SU-DHL-6 (cell line): ENCODE results near the gene ZNF479.
"Not testable (repeated sequence)": the region's sequence is repeated elsewhere in the genome, so short reads cannot be mapped to it uniquely, and the experiment has no call there.

Experiments
- H2AFZ ChIP-seq: fragments of 200-600 bp; sonication (generic); 2 replicates; pipeline ENCODE4 v1.6.1; 2014; ENCODE audit warnings: low read depth, mild to moderate bottlenecking, moderate library complexity, mixed read lengths, antibody characterized with exemption, low read length; ENCODE audit not compliant: severe bottlenecking
- H3F3A ChIP-seq: fragments of 200-600 bp; shearing (Covaris generic); 2 replicates; pipeline ENCODE4 v1.6.0; 2016; ENCODE audit warnings: antibody characterized with exemption, mild to moderate bottlenecking; ENCODE audit not compliant: insufficient read depth
- H3K27ac ChIP-seq: fragments of 200-600 bp; sonication (generic); 2 replicates; pipeline ENCODE4 v1.5.1; 2016; ENCODE audit warnings: low read depth, mild to moderate bottlenecking, low read length, moderate library complexity, mixed read lengths
- H3K27me3 ChIP-seq: fragments of 200-600 bp; sonication (generic), shearing (Covaris generic); 2 replicates; pipeline ENCODE4 v1.6.0; 2014; ENCODE audit warnings: mild to moderate bottlenecking, low read length
- H3K36me3 ChIP-seq: fragments of 200-600 bp; sonication (generic); 2 replicates; pipeline ENCODE4 v1.6.1; 2014; ENCODE audit warnings: mild to moderate bottlenecking, low read length, mixed read lengths
- H3K4me2 ChIP-seq: fragments of 300-600, 200-600 bp; shearing (Covaris generic), sonication (generic); 2 replicates; pipeline ENCODE4 v1.6.0; 2014; ENCODE audit warnings: low read length, low read depth, mild to moderate bottlenecking; ENCODE audit not compliant: poor library complexity, severe bottlenecking
- H3K4me3 ChIP-seq: fragments of 200-600 bp; sonication (generic); 2 replicates; pipeline ENCODE4 v1.5.1; 2014; ENCODE audit warnings: antibody characterized with exemption, low read length, mild to moderate bottlenecking, mixed read lengths; ENCODE audit not compliant: insufficient read depth, poor library complexity, severe bottlenecking
- H3K79me2 ChIP-seq: fragments of 200-600 bp; sonication (generic); 2 replicates; pipeline ENCODE4 v1.6.1; 2014; ENCODE audit warnings: mild to moderate bottlenecking, low read length, moderate library complexity; ENCODE audit not compliant: insufficient read depth
- H3K9ac ChIP-seq: fragments of 200-600 bp; sonication (generic); 2 replicates; pipeline ENCODE4 v1.7.0; 2014; ENCODE audit warnings: mild to moderate bottlenecking, low read length
- H3K9me2 ChIP-seq: fragments of 200-600 bp; sonication (generic); replicated peaks from 2 replicates; pipeline ENCODE4 v1.6.1; 2014; ENCODE audit warnings: low read length; ENCODE audit not compliant: insufficient read depth
- H3K9me3 ChIP-seq: fragments of 200-600 bp; sonication (generic); 2 replicates; pipeline ENCODE4 v1.6.1; 2014; ENCODE audit warnings: low read length, mixed read lengths; ENCODE audit not compliant: insufficient read depth
- H4K20me1 ChIP-seq: fragments of 200-600 bp; sonication (generic); 2 replicates; pipeline ENCODE4 v1.6.1; 2014; ENCODE audit warnings: low read depth, mild to moderate bottlenecking, antibody characterized with exemption, low read length, moderate library complexity, mixed read lengths
- CTCF ChIP-seq: fragments of 200-600 bp; sonication (generic); IDR thresholded peaks from one replicate; pipeline ENCODE4 v1.5.1; 2017; ENCODE audit warnings: antibody characterized with exemption, mild to moderate bottlenecking, low read length, moderate library complexity; ENCODE audit not compliant: insufficient read depth, poor library complexity, severe bottlenecking
- EZH2phosphoT487 ChIP-seq: fragments of 200-600 bp; sonication (generic), shearing (Covaris generic); conservative IDR thresholded peaks from 2 replicates; pipeline ENCODE4 v1.6.1; 2018; ENCODE audit warnings: mild to moderate bottlenecking, antibody characterized with exemption, low read length, moderate library complexity, mixed read lengths

Gene ZNF479

GRCh38 chr7:57132336-57132735, at the start of gene ZNF479:
Gene ZNF479, minus strand, starts transcription at chr7:57132436. Its CDS starts 112 bp downstream, at chr7:57132324.
- H3K9me3 ChIP-seq, H3K36me3 ChIP-seq, H3K9ac ChIP-seq, H3K27ac ChIP-seq, H3K27me3 ChIP-seq, H4K20me1 ChIP-seq, H3F3A ChIP-seq, H3K4me3 ChIP-seq, H3K9me2 ChIP-seq, H2AFZ ChIP-seq, H3K79me2 ChIP-seq, H3K4me2 ChIP-seq: not testable (repeated sequence)

GRCh38 chr7:57182031-57182430, 49.8 kb upstream of the ZNF479 start:
- Histone ChIP-seq H4K20me1 (no peaks in the 10 kb centered on the region), H3K9ac (no peak overlapping the region), H3K4me2 (no peak overlapping the region), H3F3A (no peaks in the 10 kb centered on the region), H3K9me3 (peaks cover 6% of the 10 kb centered on the region; the same call in 1 of the 2 replicates), H3K9me2 (no peaks in the 10 kb centered on the region), H3K27me3 (no peaks in the 10 kb centered on the region), H3K4me3 (no peak overlapping the region), H2AFZ (no peak overlapping the region), H3K27ac (no peak overlapping the region), H3K36me3 (no peaks in the 10 kb centered on the region), H3K79me2 (no peaks in the 10 kb centered on the region)
- TF ChIP-seq EZH2phosphoT487 (no peak), CTCF (no peak)

- TF ChIP-seq CTCF = no peak
- no peak for TF ChIP-seq EZH2phosphoT487
- no peak overlapping the region for H3K4me3 ChIP-seq
- H3K9ac ChIP-seq = no peak overlapping the region
- no peaks in the 10 kb centered on the region for H3K36me3 ChIP-seq
- no peak overlapping the region for H3K4me2 ChIP-seq
- H3K27ac ChIP-seq = no peak overlapping the region
- H2AFZ ChIP-seq = no peak overlapping the region
- H3K9me2 ChIP-seq = no peaks in the 10 kb centered on the region
- no peaks in the 10 kb centered on the region for H3K27me3 ChIP-seq
- H4K20me1 ChIP-seq = no peaks in the 10 kb centered on the region
- no peaks in the 10 kb centered on the region for H3K79me2 ChIP-seq
- H3F3A ChIP-seq = no peaks in the 10 kb centered on the region
- peaks cover 6% of the 10 kb centered on the region; the same call in 1 of the 2 replicates for H3K9me3 ChIP-seq
Observed at GRCh38 chr7:57181281-57181680, 49.0 kb upstream of the ZNF479 start.

- no peaks in the 10 kb centered on the region for H3F3A ChIP-seq
- no peaks in the 10 kb centered on the region for H3K9me2 ChIP-seq
- no peaks in the 10 kb centered on the region for H3K36me3 ChIP-seq
- H3K27ac ChIP-seq = no peak overlapping the region
- no peak overlapping the region for H2AFZ ChIP-seq
- H3K27me3 ChIP-seq = no peaks in the 10 kb centered on the region
- H3K79me2 ChIP-seq = no peaks in the 10 kb centered on the region
- H3K4me3 ChIP-seq = no peak overlapping the region
- TF ChIP-seq CTCF = no peak
- TF ChIP-seq EZH2phosphoT487 = no peak
- no peak overlapping the region for H3K4me2 ChIP-seq
- H4K20me1 ChIP-seq = no peaks in the 10 kb centered on the region
- H3K9me3 ChIP-seq = peaks cover 13% of the 10 kb centered on the region; the same call in 1 of the 2 replicates
- H3K9ac ChIP-seq = no peak overlapping the region
Observed at GRCh38 chr7:57179776-57180415, 47.7 kb upstream of the ZNF479 start.
